ENCODE results near the gene DNAJA4.
A peak's percentile ranks its signal among the peaks of the same experiment; 100 is the strongest.

The DNAJA4 gene

DNA sequence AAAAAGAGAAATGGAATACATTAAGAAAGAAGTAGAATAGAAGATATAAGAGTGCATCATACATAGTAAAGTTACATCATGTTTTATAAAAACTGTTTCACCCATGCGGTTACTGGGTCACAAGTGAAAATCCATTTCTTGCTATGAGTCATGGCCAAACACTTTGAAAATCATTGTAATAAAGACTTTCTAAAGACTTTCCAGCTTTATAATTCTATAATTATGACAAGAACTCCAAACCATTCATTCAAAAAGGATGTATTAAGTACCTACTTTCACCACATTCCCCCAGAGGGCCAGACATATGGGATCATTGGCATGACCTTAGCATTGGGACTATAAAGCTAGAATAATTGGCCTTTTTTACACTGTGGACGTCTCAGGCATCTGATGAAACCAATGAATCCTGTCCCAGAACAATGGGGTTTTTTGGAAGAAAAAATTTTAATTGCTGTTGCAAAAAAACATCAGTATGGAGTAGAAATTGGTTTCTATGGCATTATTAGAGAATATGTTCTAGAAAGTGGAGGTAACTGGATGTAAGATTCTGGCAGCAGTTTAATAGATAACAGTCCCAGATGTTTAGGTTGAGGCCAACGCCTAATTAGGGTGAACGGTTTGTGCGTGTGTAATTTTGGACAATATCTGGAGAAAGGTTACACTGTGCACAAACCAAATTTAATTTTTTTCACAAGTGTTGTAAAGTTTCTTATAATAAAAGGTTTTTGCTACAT, 38.4 kb downstream of the DNAJA4 start:
- no peaks in the 10 kb centered on the region for H3K9me3 ChIP-seq (ENCODE audit: control insufficient read depth, insufficient read depth, low read depth, low read length)
- H3K36me3 ChIP-seq (ENCODE audit: control insufficient read depth in 2 of 2, insufficient read depth in 1 of 2, low read length in 2 of 2) = no peaks in the 10 kb centered on the region
- ChIA-PET POLR2A (no interaction called here), CTCF (interaction anchor here (0.5 to 2.3 kb wide), 6 partner anchors 60 to 186 kb away, joined by 3 to 7 read pairs (median 3); no protein-coding TSS in a partner anchor)
- TF ChIP-seq, protein P1, sequence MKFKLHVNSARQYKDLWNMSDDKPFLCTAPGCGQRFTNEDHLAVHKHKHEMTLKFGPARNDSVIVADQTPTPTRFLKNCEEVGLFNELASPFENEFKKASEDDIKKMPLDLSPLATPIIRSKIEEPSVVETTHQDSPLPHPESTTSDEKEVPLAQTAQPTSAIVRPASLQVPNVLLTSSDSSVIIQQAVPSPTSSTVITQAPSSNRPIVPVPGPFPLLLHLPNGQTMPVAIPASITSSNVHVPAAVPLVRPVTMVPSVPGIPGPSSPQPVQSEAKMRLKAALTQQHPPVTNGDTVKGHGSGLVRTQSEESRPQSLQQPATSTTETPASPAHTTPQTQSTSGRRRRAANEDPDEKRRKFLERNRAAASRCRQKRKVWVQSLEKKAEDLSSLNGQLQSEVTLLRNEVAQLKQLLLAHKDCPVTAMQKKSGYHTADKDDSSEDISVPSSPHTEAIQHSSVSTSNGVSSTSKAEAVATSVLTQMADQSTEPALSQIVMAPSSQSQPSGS (tag by site-specific recombination; IDR thresholded peaks at IDR 0.05; ENCODE audit: low read depth) = peak; percentile 56
- no peak for TF ChIP-seq TRIM28 (IDR thresholded peaks at IDR 0.05; ENCODE audit: borderline replicate concordance, low read length)
- TF ChIP-seq ZNF2 (tag by site-specific recombination; IDR thresholded peaks at IDR 0.05) = no peak
- no peak for TF ChIP-seq ZNF777 (tag by site-specific recombination; IDR thresholded peaks at IDR 0.05; ENCODE audit: borderline replicate concordance)
- peak; percentile 83 for TF ChIP-seq SP7 (tag by site-specific recombination; IDR thresholded peaks at IDR 0.05)
- TF ChIP-seq HOXC10 (CRISPR knock-in tag; IDR thresholded peaks at IDR 0.05) = no peak
- TF ChIP-seq, protein P2, sequence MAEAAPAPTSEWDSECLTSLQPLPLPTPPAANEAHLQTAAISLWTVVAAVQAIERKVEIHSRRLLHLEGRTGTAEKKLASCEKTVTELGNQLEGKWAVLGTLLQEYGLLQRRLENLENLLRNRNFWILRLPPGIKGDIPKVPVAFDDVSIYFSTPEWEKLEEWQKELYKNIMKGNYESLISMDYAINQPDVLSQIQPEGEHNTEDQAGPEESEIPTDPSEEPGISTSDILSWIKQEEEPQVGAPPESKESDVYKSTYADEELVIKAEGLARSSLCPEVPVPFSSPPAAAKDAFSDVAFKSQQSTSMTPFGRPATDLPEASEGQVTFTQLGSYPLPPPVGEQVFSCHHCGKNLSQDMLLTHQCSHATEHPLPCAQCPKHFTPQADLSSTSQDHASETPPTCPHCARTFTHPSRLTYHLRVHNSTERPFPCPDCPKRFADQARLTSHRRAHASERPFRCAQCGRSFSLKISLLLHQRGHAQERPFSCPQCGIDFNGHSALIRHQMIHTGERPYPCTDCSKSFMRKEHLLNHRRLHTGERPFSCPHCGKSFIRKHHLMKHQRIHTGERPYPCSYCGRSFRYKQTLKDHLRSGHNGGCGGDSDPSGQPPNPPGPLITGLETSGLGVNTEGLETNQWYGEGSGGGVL (tag by site-specific recombination; IDR thresholded peaks at IDR 0.05) = no peak
- TF ChIP-seq ZNF394 (tag by site-specific recombination; IDR thresholded peaks at IDR 0.05; ENCODE audit: borderline replicate concordance) = no peak
- TF ChIP-seq ZNF362 (tag by site-specific recombination; IDR thresholded peaks at IDR 0.05) = 0 out of 2 replicates have a peak, but pooled peaks have one; percentile 10
- no peak for TF ChIP-seq KLF8 (tag by site-specific recombination; IDR thresholded peaks at IDR 0.05)
- no peak for TF ChIP-seq ZNF423 (tag by site-specific recombination; IDR thresholded peaks at IDR 0.05)
- TF ChIP-seq PRDM6 (tag by site-specific recombination; IDR thresholded peaks at IDR 0.05) = peak; percentile 71
- no peak for TF ChIP-seq ZNF501 (tag by site-specific recombination; IDR thresholded peaks at IDR 0.05)
- H3K4me1 ChIP-seq (ENCODE audit: control insufficient read depth, insufficient read depth, low read length) = no peaks in the 10 kb centered on the region
- no peak overlapping the region for H3K27ac ChIP-seq (ENCODE audit: extremely low read depth, low read depth, low read length)
- no peak overlapping the region for H3K4me3 ChIP-seq (ENCODE audit: low read depth, low read length)

DNA sequence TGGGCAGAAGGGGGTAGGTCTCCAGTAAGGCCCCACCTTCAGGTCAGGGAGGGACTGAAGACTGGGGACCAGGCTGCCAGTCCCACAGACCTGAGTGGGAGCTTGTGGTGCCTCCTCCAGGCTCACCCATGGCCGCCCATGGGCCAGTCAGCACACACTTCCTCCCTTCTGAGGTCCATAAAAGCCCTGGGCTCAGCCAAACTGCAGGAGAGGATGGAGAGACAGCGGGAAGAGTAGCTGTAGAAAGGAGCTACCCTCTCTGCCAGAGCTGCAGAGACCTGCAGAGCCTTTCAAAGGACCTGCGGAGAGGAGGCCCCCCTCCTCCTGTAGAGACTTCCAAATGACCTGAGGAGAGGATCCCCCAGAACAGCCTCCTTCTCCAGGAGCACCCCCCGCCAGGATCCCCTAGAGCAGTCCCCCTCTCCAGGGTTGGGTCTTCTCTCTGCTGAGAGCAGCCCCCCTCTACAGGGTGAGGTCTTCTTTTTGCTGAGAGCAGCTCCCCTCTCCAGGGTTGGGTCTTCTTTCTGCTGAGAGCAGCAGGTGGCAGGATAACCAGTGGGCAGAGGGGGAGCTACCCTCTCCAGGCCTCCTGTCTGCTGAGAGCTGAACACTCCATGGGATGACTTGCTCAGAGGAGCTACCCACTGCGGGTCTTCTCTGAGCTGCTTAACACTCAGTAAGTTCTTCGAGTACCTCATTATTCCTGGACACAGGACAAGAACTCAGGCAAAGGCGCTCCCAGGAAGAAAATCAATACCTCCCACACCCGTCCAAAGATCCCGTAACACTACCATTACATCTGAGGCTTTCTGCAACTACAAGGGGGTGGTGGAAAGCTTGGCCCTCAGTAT, 40.1 kb downstream of the DNAJA4 start:
- ChIA-PET POLR2A (no interaction called here), CTCF (interaction anchor here (0.9 to 9.1 kb wide), 2 partner anchors 19 to 115 kb away, joined by 3 to 176 read pairs; no protein-coding TSS in a partner anchor)
- H3K4me1 ChIP-seq (ENCODE audit: control insufficient read depth, insufficient read depth, low read length) = no peaks in the 10 kb centered on the region
- no peaks in the 10 kb centered on the region for H3K36me3 ChIP-seq (ENCODE audit: control insufficient read depth in 2 of 2, insufficient read depth in 1 of 2, low read length in 2 of 2)
- no peaks in the 10 kb centered on the region for H3K9me3 ChIP-seq (ENCODE audit: control insufficient read depth, insufficient read depth, low read depth, low read length)
- H3K4me3 ChIP-seq (ENCODE audit: low read depth, low read length) = no peak overlapping the region
- H3K27ac ChIP-seq (ENCODE audit: extremely low read depth, low read depth, low read length) = no peak overlapping the region
- TF ChIP-seq ZNF639 (tag by site-specific recombination; IDR thresholded peaks at IDR 0.05) = no peak
- TF ChIP-seq ZFHX2 (tag by site-specific recombination; conservative IDR thresholded peaks at IDR 0.05) = peak; percentile 38
- TF ChIP-seq ZNF354C (tag by site-specific recombination; IDR thresholded peaks at IDR 0.05; ENCODE audit: borderline replicate concordance, low read depth) = no peak
- no peak for TF ChIP-seq OVOL3 (tag by site-specific recombination; IDR thresholded peaks at IDR 0.05)
- TF ChIP-seq ZNF514 (tag by site-specific recombination; IDR thresholded peaks at IDR 0.05) = no peak
- no peak for TF ChIP-seq ZNF132 (tag by site-specific recombination; IDR thresholded peaks at IDR 0.05; ENCODE audit: borderline replicate concordance)
- TF ChIP-seq ZNF610 (tag by site-specific recombination; IDR thresholded peaks at IDR 0.05; ENCODE audit: borderline replicate concordance) = no peak
- TF ChIP-seq ZFP3 (tag by site-specific recombination; IDR thresholded peaks at IDR 0.05; ENCODE audit: low read depth) = no peak
- no peak for TF ChIP-seq MYNN (tag by site-specific recombination; IDR thresholded peaks at IDR 0.05; ENCODE audit: borderline replicate concordance)
- peak; percentile 48; the same call in 1 of the 2 replicates for TF ChIP-seq ZNF335 (tag by site-specific recombination; conservative IDR thresholded peaks at IDR 0.05)
- no peak for TF ChIP-seq ZNF433 (tag by site-specific recombination; IDR thresholded peaks at IDR 0.05; ENCODE audit: low read depth)

All from HEK293 (cell line).